Measurements from ENCODE around the gene SORBS2. TPM values are rescaled to one million over a fixed set of nuclear protein-coding genes. Genes with fewer than 3 reads are reported as not detected.
A peak's percentile ranks its signal among the peaks of the same experiment; 100 is the strongest.

The SORBS2 gene
- total RNA-seq, 4 donors from 2014 or later, result 17.4 to 40.8 (median 21.9) TPM

- Histone ChIP-seq H3K36me3 (no peaks in the 10 kb centered on the region), H3K4me1 (peaks cover 17% of the 10 kb centered on the region), H3K4me3 (no peak overlapping the region), H3K9me3 (no peaks in the 10 kb centered on the region), H3K27ac (no peak overlapping the region), H3K27me3 (no peaks in the 10 kb centered on the region)
- DNase-seq (ENCODE audit: low spot score in 2 of 2), result no peak
- WGBS, result 75% methylated on average over 2 of the region's 2 CpGs
- TF ChIP-seq EP300 (IDR thresholded peaks at IDR 0.05) (no peak), POLR2A (IDR thresholded peaks at IDR 0.05) (no peak)
- TF ChIP-seq, protein P1, sequence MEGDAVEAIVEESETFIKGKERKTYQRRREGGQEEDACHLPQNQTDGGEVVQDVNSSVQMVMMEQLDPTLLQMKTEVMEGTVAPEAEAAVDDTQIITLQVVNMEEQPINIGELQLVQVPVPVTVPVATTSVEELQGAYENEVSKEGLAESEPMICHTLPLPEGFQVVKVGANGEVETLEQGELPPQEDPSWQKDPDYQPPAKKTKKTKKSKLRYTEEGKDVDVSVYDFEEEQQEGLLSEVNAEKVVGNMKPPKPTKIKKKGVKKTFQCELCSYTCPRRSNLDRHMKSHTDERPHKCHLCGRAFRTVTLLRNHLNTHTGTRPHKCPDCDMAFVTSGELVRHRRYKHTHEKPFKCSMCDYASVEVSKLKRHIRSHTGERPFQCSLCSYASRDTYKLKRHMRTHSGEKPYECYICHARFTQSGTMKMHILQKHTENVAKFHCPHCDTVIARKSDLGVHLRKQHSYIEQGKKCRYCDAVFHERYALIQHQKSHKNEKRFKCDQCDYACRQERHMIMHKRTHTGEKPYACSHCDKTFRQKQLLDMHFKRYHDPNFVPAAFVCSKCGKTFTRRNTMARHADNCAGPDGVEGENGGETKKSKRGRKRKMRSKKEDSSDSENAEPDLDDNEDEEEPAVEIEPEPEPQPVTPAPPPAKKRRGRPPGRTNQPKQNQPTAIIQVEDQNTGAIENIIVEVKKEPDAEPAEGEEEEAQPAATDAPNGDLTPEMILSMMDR (IDR thresholded peaks at IDR 0.05), result no peak
These were observed 28.2 kb upstream of the SORBS2 start for GRCh38 chr4:185840201-185840600.

DNA sequence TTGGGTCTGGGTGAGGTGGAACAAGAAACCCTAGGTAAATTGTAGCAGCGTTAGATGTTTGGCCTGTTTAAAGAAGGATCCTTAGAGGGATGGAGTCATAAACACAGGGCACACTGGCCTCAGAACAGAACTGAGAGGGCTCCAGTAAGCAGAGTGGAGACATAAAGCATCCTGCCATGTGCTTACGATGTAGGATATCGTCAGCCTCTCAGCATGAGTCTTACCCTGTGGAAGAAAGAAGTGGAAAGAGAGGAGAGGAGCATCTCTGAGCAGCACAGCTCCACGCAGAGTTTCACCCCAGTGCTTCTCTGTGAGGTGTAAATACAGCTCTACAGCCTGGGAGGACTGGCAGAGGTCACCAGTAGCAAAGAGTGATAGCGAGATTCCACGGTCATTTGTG lies 27.8 kb upstream of the SORBS2 start:
- no peaks in the 10 kb centered on the region for H3K27me3 ChIP-seq
- H3K4me3 ChIP-seq, result no peak overlapping the region
- no peaks in the 10 kb centered on the region for H3K9me3 ChIP-seq
- WGBS, result 80% methylated on average over 6 of the region's 6 CpGs
- no peaks in the 10 kb centered on the region for H3K36me3 ChIP-seq
- H3K4me1 ChIP-seq, result peaks cover 17% of the 10 kb centered on the region
- no peak for DNase-seq (ENCODE audit: low spot score in 2 of 2)
- H3K27ac ChIP-seq, result peak overlapping the region; percentile 68
- TF ChIP-seq POLR2AphosphoS5 (IDR thresholded peaks at IDR 0.05), result no peak
- TF ChIP-seq, protein P1 (IDR thresholded peaks at IDR 0.05), result no peak

DNA sequence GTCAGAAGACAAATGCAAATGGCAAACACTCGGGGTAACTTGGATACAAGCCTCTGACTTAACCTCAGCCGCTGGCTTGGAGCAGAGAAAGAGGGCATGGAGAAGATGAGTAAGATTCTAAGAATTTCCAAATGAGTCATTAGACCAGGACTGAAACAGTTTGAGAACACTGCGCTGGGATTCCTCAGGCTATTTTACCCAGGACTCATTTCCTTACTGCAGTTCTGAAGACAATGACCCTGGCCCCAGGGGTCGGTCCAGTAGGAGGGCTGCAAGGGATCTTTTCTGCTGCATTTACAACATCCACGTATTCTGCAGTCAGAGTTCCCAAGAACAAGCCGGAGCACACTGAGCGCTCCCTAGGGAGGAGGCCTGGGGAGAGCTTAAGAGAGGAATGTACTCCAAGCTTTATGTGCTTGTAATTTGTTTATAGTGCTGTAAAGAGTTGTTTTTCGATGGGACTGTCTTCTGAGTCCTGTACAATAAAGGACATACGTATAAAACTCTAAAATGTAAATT lies 27.3 kb upstream of the SORBS2 start:
- no peaks in the 10 kb centered on the region for H3K36me3 ChIP-seq
- peaks cover 17% of the 10 kb centered on the region for H3K4me1 ChIP-seq
- no peak overlapping the region for H3K4me3 ChIP-seq
- H3K27ac ChIP-seq, result peak overlapping the region; percentile 68
- 34% methylated on average over 9 of the region's 9 CpGs for WGBS
- TF ChIP-seq POLR2A (IDR thresholded peaks at IDR 0.05) (no peak), EP300 (IDR thresholded peaks at IDR 0.05) (no peak), POLR2AphosphoS5 (IDR thresholded peaks at IDR 0.05) (peak in 1 of 3 donors; percentile 9)
- TF ChIP-seq, protein P1 (IDR thresholded peaks at IDR 0.05), result no peak
- no peaks in the 10 kb centered on the region for H3K9me3 ChIP-seq
- H3K27me3 ChIP-seq, result no peaks in the 10 kb centered on the region
- DNase-seq (ENCODE audit: low spot score in 2 of 2), result no peak

- Histone ChIP-seq H3K36me3 (no peaks in the 10 kb centered on the region), H3K9me3 (no peaks in the 10 kb centered on the region), H3K4me1 (peaks cover 17% of the 10 kb centered on the region), H3K27me3 (no peaks in the 10 kb centered on the region), H3K27ac (peak overlapping the region; percentile 49), H3K4me3 (no peak overlapping the region)
- DNase-seq (ENCODE audit: low spot score in 2 of 2), result no peak
- WGBS, result 83% methylated on average over 11 of the region's 11 CpGs
- TF ChIP-seq EP300 (IDR thresholded peaks at IDR 0.05), result no peak
These were observed 26.7 kb upstream of the SORBS2 start for GRCh38 chr4:185838514-185839193.

DNA sequence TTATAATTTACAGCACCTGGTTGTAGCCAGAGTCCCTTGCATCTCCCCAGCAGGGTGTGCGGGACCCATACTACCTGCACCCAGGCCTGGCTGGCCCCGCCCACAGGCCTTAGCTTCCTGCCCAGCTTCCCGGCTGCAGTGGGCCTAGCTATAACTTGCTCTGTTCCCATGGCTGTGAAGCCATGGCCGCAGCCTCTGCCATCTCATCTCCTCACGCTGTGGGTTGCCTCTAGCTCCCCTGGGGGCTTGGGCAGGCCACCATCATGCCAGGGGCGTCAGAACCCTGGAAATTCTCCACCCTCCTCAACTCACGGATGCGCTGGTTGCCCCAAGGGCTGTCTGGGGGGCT lies 26.1 kb upstream of the SORBS2 start:
- Histone ChIP-seq H3K27me3 (no peaks in the 10 kb centered on the region), H3K4me1 (peaks cover 17% of the 10 kb centered on the region), H3K27ac (no peak overlapping the region), H3K9me3 (no peaks in the 10 kb centered on the region), H3K4me3 (no peak overlapping the region), H3K36me3 (no peaks in the 10 kb centered on the region)
- TF ChIP-seq POLR2AphosphoS5 (IDR thresholded peaks at IDR 0.05) (no peak), EP300 (IDR thresholded peaks at IDR 0.05) (no peak), POLR2A (IDR thresholded peaks at IDR 0.05) (no peak)
- TF ChIP-seq, protein P1 (IDR thresholded peaks at IDR 0.05), result no peak
- DNase-seq (ENCODE audit: low spot score in 2 of 2), result no peak
- WGBS, result 92% methylated on average over 6 of the region's 8 CpGs

Data from suprapubic skin (tissue), 4 donors.